A549 (cell line): ENCODE results near the gene RIPOR1. TPM values are rescaled to one million over a fixed set of nuclear protein-coding genes. Genes with fewer than 3 reads are reported as not detected.
"Not testable (repeated sequence)": the region's sequence is repeated elsewhere in the genome, so short reads cannot be mapped to it uniquely, and the experiment has no call there.

Experiments used
- ATAC-seq, 2 experiments: fragments of 200-7000 bp in 1 of 2; fragments of >200 bp in 1 of 2; cut with Nextera tagmentation in 1 of 2; cut with Tn5 transposase in 1 of 2; 3 replicates each; pipeline versions ENCODE4 v1.8.0 to v1.9.1; 2018 to 2020; ENCODE audit warnings: mild to moderate bottlenecking in 1 of 2, moderate library complexity in 1 of 2
- CTCF ChIA-PET: fragments of 300-600 bp; sonication (Branson Sonifier 250); formaldehyde crosslinking; extraction: SDS; loops from one replicate; lab custom pipeline; 2021; ENCODE audit warnings: antibody characterized with exemption, inconsistent platforms; lab: Yijun Ruan, JAX
- POLR2A ChIA-PET: fragments of 350-600 bp; formaldehyde crosslinking; extraction: SDS; loops from one replicate; lab custom pipeline; 2021; ENCODE audit warnings: antibody characterized with exemption, inconsistent platforms; lab: Yijun Ruan, JAX
- DNase-seq, 2 experiments: peaks; one replicate each; pipeline versions ENCODE4 v3.0.0 to v3.0.0-alpha.2; 2011 to 2016; ENCODE audit warnings: low read depth in 1 of 2, low spot score in 1 of 2
- FAIRE-seq: peaks from 2 replicates; lab custom pipeline; 2011; peaks lifted over from hg19 to GRCh38; lab: Jason Lieb, UNC
- H3K27ac ChIP-seq, 2 experiments: fragments of >200 bp; sonication (Bioruptor Twin); formaldehyde crosslinking; 3 replicates each; pipeline ENCODE4 v1.5.1; 2016 to 2017
- H3K4me1 ChIP-seq: fragments of >200 bp; sonication (Bioruptor Twin); formaldehyde crosslinking; 3 replicates; pipeline ENCODE4 v1.6.1; 2016
- H3K4me2 ChIP-seq: fragments of >200 bp; sonication (Bioruptor Twin); formaldehyde crosslinking; 3 replicates; pipeline ENCODE4 v1.6.1; 2016
- H3K4me3 ChIP-seq: fragments of >200 bp; sonication (Bioruptor Twin); formaldehyde crosslinking; 3 replicates; pipeline ENCODE4 v1.5.1; 2016
- H3K9me3 ChIP-seq: fragments of >200 bp; sonication (Bioruptor Twin); formaldehyde crosslinking; 3 replicates; pipeline ENCODE4 v1.6.1; 2016
- BCL3 ChIP-seq: fragments of >200 bp; sonication (Bioruptor Twin); formaldehyde crosslinking; IDR thresholded peaks from 3 replicates; pipeline ENCODE4 v1.6.1; 2016
- BHLHE40 ChIP-seq: IDR thresholded peaks from 2 replicates; pipeline ENCODE4 v1.6.1; 2012; ENCODE audit warnings: low read depth, low read length, inconsistent platforms
- CBX8 ChIP-seq: fragments of 200-600 bp; sonication (generic); IDR thresholded peaks from 2 replicates; pipeline ENCODE4 v1.6.1; 2016
- E2F6 ChIP-seq: IDR thresholded peaks from 2 replicates; pipeline ENCODE4 v1.6.1; 2012; ENCODE audit warnings: low read depth, borderline replicate concordance
- ELK1 ChIP-seq: fragments of 150-350 bp; IDR thresholded peaks from 2 replicates; pipeline ENCODE4 v1.6.1; 2014; ENCODE audit warnings: low read depth, mild to moderate bottlenecking, low read length
- EP300 ChIP-seq, 2 experiments: fragments of >200 bp; sonication (Bioruptor Twin); formaldehyde crosslinking; IDR thresholded peaks; 2 replicates in 1 of 2; 3 replicates in 1 of 2; pipeline ENCODE4 v1.6.1; 2016 to 2017
- FOSL2 ChIP-seq, 2 experiments: fragments of 450-650 bp in 1 of 2; fragments of >200 bp in 1 of 2; sonication (Bioruptor Twin) in 1 of 2; formaldehyde crosslinking; IDR thresholded peaks; 2 replicates each; pipeline versions ENCODE4 v1.5.0 to v1.6.1; 2016 to 2020; ENCODE audit warnings: mild to moderate bottlenecking in 1 of 2, moderate library complexity in 1 of 2
- FOXS1 ChIP-seq: fragments of 250-450 bp; sonication (Bioruptor Pico); IDR thresholded peaks from 2 replicates; pipeline ENCODE4 v1.5.0; 2020; ENCODE audit warnings: mild to moderate bottlenecking, moderate library complexity
- HEYL ChIP-seq: fragments of 250-450 bp; sonication (Bioruptor Pico); IDR thresholded peaks from 2 replicates; pipeline ENCODE4 v1.8.0; 2021; ENCODE audit warnings: mild to moderate bottlenecking, moderate library complexity
- HOXA7 ChIP-seq: fragments of 250-450 bp; sonication (Bioruptor Pico); IDR thresholded peaks from 2 replicates; pipeline ENCODE4 v1.5.0; 2020; ENCODE audit warnings: mild to moderate bottlenecking, moderate library complexity
- JUNB ChIP-seq: fragments of >200 bp; sonication (Bioruptor Twin); formaldehyde crosslinking; IDR thresholded peaks from 2 replicates; pipeline ENCODE4 v1.6.1; 2016
- MAFK ChIP-seq: fragments of 450-650 bp; IDR thresholded peaks from 2 replicates; pipeline ENCODE4 v1.6.1; 2014; ENCODE audit not compliant: partially characterized antibody
- MAZ ChIP-seq: fragments of 150-350 bp; IDR thresholded peaks from 2 replicates; pipeline ENCODE4 v1.6.1; 2014; ENCODE audit warnings: antibody characterized with exemption, low read depth, low read length, borderline replicate concordance
- NFE2L2 ChIP-seq: fragments of 150-350 bp; conservative IDR thresholded peaks from 2 replicates; pipeline ENCODE4 v1.6.1; 2014; ENCODE audit warnings: low read length
- NPAS2 ChIP-seq: fragments of 250-450 bp; sonication (Bioruptor Pico); IDR thresholded peaks from 2 replicates; pipeline ENCODE4 v1.8.0; 2022; ENCODE audit warnings: mild to moderate bottlenecking, moderate library complexity, borderline replicate concordance
- POLR2A ChIP-seq: IDR thresholded peaks from 2 replicates; pipeline ENCODE4 v1.6.1; 2012; ENCODE audit warnings: mild to moderate bottlenecking, low read length
- REST ChIP-seq: fragments of 200-600 bp; sonication (generic); IDR thresholded peaks from 2 replicates; pipeline ENCODE4 v1.6.1; 2016; ENCODE audit warnings: antibody characterized with exemption, mild to moderate bottlenecking, moderate library complexity
- RNF2 ChIP-seq: fragments of 200-600 bp; sonication (generic); IDR thresholded peaks from 2 replicates; pipeline ENCODE4 v1.6.1; 2016; ENCODE audit warnings: low read depth, mild to moderate bottlenecking, antibody characterized with exemption, moderate library complexity, borderline replicate concordance
- ZNF302 ChIP-seq: fragments of 250-450 bp; sonication (Bioruptor Pico); IDR thresholded peaks from 2 replicates; pipeline ENCODE4 v1.9.0; 2021; ENCODE audit warnings: inconsistent platforms, mild to moderate bottlenecking, moderate library complexity
- WGBS: methylation state at CpG from one replicate; pipeline ENCODE4 v1.1.6; 2017; ENCODE audit errors: missing lambda C conversion rate; 5-methylcytosine and 5-hydroxymethylcytosine counted together
- polyA plus RNA-seq, 4 experiments: library from polyadenylated mRNA; depleted of rRNA in 3 of 4; stranded (reverse); fragments of >200 nt; fragmentation: RNase III in 1 of 4; extraction: RNeasy Plus Mini Kit Qiagen cat#74134 plus additional on column Dnase treatment in 1 of 4; gene quantifications; 2 replicates in 3 of 4; 3 replicates in 1 of 4; pipeline ENCODE4 v1.2.3, GENCODE V29; 2011 to 2017

Gene RIPOR1
- polyA plus RNA-seq, 2 of the 4 experiments (the other 2 are of a cell fraction): 7.2 to 23.0 TPM

GRCh38 chr16:67533024-67533560, 4.5 kb downstream of the RIPOR1 start:
- POLR2A ChIA-PET: no interaction called here
- CTCF ChIA-PET: interaction anchor here (0.6 to 22.1 kb wide), 8 partner anchors 10 to 140 kb away, joined by 3 to 301 read pairs (median 6); partner anchors contain the start of genes ATP6V0D1 and CARMIL2
- TF ChIP-seq POLR2A (no peak), E2F6 (no peak), RNF2 (no peak)
- Histone ChIP-seq H3K4me2 (no peak overlapping the region), H3K4me1 (peaks cover 22% of the 10 kb centered on the region), H3K9me3 (no peaks in the 10 kb centered on the region), H3K4me3 (no peak overlapping the region), H3K27ac (no peak overlapping the region)
- 90% methylated on average over 9 of the region's 9 CpGs for WGBS
- no peak for DNase-seq
- no peak for FAIRE-seq
- ATAC-seq: no peak

GRCh38 chr16:67533987-67534386, 5.4 kb downstream of the RIPOR1 start:
- CTCF ChIA-PET: interaction anchor here (1.4 to 22.1 kb wide), 3 partner anchors 11 to 139 kb away, joined by 4 to 301 read pairs (median 120); no protein-coding TSS in a partner anchor
- FAIRE-seq, H3K4me3 ChIP-seq, ATAC-seq, H3K4me2 ChIP-seq, H3K9me3 ChIP-seq, DNase-seq, POLR2A ChIA-PET, H3K27ac ChIP-seq: not testable (repeated sequence)
- peaks cover 20% of the 10 kb centered on the region for H3K4me1 ChIP-seq
- whole genome bisulfite sequencing: 92% methylated on average over 6 of the region's 6 CpGs

- Histone ChIP-seq H3K27ac (no peak overlapping the region), H3K9me3 (no peaks in the 10 kb centered on the region), H3K4me1 (peaks cover 20% of the 10 kb centered on the region), H3K4me2 (no peak overlapping the region), H3K4me3 (no peak overlapping the region)
- POLR2A ChIA-PET: no interaction called here
- no peak for ATAC-seq
- CTCF ChIA-PET: interaction anchor here (0.8 to 22.1 kb wide), 3 partner anchors 12 to 111 kb away, joined by 4 to 301 read pairs (median 120); partner anchors contain the start of gene CARMIL2
- TF ChIP-seq EP300 (IDR thresholded peaks at IDR 0.05) (no peak), REST (no peak), MAFK (no peak), ZNF302 (no peak), ELK1 (no peak), FOXS1 (CRISPR knock-in tag) (no peak), NPAS2 (CRISPR knock-in tag) (no peak), BCL3 (no peak), CBX8 (no peak), NFE2L2 (no peak), HOXA7 (no peak), HEYL (CRISPR knock-in tag) (no peak), MAZ (no peak), BHLHE40 (no peak), JUNB (no peak), FOSL2 (IDR thresholded peaks at IDR 0.05) (no peak), FOSL2 (CRISPR knock-in tag; IDR thresholded peaks at IDR 0.05) (no peak)
- FAIRE-seq: no peak
- no peak for DNase-seq
These were observed 5.8 kb downstream of the RIPOR1 start for GRCh38 chr16:67534431-67534830.
